ENCODE results near the gene SESN1.

Gene SESN1

GRCh38 chr6:108940741-108941140, 153.9 kb downstream of the SESN1 start:
- ChIA-PET POLR2A (interaction anchor here (0.9 kb wide), 1 partner anchor 154 kb away, joined by 3 read pairs; the partner anchor contains the start of gene SESN1), CTCF (no interaction called here)
- TF ChIP-seq L3MBTL2 (conservative IDR thresholded peaks at IDR 0.05) (no peak), BHLHE40 (IDR thresholded peaks at IDR 0.05; ENCODE audit: borderline replicate concordance) (no peak), ARNT (IDR thresholded peaks at IDR 0.05) (no peak), SP1 (IDR thresholded peaks at IDR 0.05) (no peak), TARDBP (IDR thresholded peaks at IDR 0.05) (no peak), FOXK2 (IDR thresholded peaks at IDR 0.05) (no peak), CTBP1 (IDR thresholded peaks at IDR 0.05; ENCODE audit: borderline replicate concordance) (no peak), SUZ12 (IDR thresholded peaks at IDR 0.05) (no peak), ZNF384 (IDR thresholded peaks at IDR 0.05) (no peak), FOXM1 (IDR thresholded peaks at IDR 0.05; ENCODE audit: borderline replicate concordance) (no peak), FOXA1 (IDR thresholded peaks at IDR 0.05) (no peak), ELF4 (IDR thresholded peaks at IDR 0.05) (no peak), NFRKB (IDR thresholded peaks at IDR 0.05) (no peak), PKNOX1 (IDR thresholded peaks at IDR 0.05) (no peak), HDGF (IDR thresholded peaks at IDR 0.05; ENCODE audit: borderline replicate concordance) (no peak), LEF1 (IDR thresholded peaks at IDR 0.05; ENCODE audit: borderline replicate concordance) (no peak)
- DNase-seq (ENCODE audit: extremely low spot score) = no peak

- CTCF ChIA-PET = no interaction called here
- POLR2A ChIA-PET = no interaction called here
- DNase-seq (ENCODE audit: extremely low spot score) = no peak
- TF ChIP-seq ARNT (IDR thresholded peaks at IDR 0.05) (no peak), LEF1 (IDR thresholded peaks at IDR 0.05; ENCODE audit: borderline replicate concordance) (no peak), FOXM1 (IDR thresholded peaks at IDR 0.05; ENCODE audit: borderline replicate concordance) (no peak), PKNOX1 (IDR thresholded peaks at IDR 0.05) (no peak), NFRKB (IDR thresholded peaks at IDR 0.05) (no peak), HDGF (IDR thresholded peaks at IDR 0.05; ENCODE audit: borderline replicate concordance) (no peak), L3MBTL2 (conservative IDR thresholded peaks at IDR 0.05) (no peak), FOXA1 (IDR thresholded peaks at IDR 0.05) (no peak), CTBP1 (IDR thresholded peaks at IDR 0.05; ENCODE audit: borderline replicate concordance) (no peak)
Measured at GRCh38 chr6:108937170-108937569, 157.5 kb downstream of the SESN1 start.

Data from HEK293T (cell line).